Activated effector memory CD4-positive, alpha-beta T cell treated with Interleukin-2 at 50 U/mL for 16 hours (primary cell): ENCODE measurements around the gene KIF21B.

Experiments used
- DNase-seq: peaks from one replicate; pipeline ENCODE4 v3.0.0-alpha.2; 2020

KIF21B gene

DNA sequence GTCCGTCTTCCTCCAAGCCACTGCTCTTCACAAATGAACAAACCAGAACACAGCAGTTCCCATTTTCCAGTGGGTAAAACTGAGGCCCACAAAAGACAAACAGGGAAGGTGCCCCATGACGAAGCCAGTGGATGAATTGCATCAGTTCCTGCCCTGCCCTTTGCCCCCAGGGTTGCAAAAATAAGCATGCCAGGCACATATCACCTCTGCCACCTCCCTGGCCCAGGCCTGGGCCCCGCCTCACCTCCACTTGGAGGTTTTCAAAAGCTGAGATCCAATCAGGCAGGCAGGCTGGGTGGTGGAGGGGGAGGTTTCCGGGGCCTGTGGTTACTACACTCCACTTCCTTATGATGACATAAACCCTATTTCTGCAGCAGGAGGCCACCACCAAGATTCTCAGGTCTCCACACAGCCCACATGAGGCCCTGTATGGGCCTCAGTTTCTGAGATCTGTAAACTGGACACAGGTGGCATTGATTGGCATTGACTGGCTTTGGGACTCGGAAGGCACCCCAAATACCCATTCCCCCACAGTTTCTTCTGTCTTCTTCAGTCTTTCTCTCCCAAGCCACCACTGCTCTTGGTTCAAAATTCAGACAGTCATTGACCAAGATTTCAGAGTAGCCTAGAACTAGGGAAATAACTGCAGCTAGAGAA, 4.1 kb downstream of the KIF21B start:
- peak; percentile 91 for DNase-seq

DNA sequence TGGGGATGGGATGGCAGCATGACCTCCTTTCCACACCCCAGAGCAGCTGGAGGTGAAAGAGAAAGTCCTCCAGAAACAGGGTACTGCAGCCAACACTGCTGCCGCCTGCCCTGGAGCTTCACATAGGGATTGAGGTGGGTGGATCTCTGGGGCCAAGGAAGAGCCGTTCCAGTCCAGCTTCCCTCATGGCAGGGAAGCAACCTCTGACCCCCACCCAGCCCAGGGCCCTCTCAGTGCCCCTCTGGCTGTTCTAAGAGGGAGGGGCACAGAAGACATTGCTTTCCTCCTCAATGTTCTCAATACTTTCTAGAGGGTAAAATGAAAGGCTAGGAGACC, 5.7 kb downstream of the KIF21B start:
- DNase-seq, result no peak

DNA sequence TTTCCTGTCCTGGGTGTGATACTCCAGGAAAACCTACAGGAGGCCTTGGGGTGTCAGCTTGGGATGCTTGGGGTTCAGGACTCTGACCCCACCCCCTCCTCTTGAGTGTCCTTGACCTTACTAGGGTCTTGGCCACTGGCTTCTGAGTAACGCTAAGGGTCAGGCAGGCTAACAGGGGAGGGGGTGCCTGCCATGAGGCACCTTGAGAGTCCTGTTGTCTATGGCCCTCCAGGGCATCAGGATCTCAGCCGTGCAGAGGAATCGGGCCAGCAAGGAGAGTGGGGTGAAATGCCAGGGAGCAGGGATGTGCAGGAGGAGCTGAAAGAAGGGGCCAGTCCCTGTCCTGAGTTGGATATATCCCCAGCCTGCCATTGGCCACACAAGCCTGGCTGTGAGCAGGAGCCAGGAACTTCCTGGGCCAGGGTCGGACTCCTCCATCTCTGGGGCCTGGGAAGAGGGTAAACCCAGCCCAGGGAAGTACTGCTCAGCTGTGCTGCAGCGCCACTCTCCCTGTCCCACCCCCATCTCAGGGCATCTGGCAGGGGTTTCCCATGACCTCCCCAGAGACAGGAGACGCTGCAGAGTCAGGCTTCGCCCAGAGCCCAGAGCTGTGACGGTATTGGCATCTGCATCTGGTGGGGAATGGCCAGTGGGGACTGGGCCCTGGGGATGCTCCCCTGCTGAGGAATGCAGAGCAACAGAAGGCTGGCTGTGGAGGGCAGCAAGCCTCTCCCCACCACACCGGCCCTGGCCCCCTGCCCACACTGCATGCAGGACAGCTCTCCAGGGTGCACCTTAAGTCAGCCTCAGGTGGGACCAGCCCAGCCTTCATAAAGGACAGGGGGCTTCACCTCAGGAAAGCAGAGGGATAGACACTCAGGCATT, 6.3 kb downstream of the KIF21B start:
- no peak for DNase-seq

DNA sequence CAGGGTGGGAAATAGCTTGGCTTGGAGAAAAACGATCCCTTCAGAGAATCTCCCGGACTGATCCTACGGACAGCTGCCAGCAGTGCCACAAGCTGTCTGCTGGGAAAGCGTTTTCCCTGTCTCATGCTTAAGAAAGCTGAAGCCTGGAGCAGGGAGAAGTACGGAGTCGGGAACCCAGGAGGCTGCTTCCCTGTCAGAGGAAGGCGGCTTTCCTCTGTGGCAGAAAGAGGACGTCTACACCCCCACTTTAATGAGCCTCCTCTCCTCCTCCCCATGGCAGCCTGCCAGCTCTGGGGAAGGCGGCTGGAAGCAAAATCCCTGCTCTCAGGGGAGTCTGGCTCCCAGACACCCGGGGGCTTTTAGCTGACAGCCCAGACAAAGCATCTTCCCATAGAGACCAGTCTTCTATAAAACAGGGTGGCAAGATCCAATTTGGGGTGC, 7.3 kb downstream of the KIF21B start:
- DNase-seq, result no peak

DNA sequence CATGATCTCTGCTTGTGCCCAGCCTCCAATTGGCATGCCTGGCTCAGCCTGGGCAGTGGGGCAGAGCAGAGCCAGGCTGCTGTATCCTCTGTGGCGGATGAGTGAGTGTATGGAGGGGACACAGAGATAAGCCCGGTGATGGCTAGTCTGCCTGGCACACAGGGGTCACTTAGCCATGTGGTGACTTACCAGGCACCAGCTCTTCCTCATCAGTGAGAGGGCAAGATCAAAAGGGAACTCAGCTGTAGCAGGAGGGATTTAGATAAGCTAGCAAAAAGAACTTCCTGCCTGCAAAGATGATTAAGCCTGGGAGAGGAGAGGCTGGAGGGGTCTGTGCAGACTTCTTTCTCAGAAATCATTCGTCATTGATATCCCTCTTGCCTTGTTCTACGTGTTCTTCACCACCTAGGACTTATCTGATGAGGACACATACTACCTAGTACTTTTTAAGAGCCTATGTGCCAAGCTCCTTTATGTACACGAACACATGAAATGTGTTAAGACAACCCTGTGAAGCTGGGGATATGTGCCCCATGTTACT, 7.9 kb downstream of the KIF21B start:
- no peak for DNase-seq

DNA sequence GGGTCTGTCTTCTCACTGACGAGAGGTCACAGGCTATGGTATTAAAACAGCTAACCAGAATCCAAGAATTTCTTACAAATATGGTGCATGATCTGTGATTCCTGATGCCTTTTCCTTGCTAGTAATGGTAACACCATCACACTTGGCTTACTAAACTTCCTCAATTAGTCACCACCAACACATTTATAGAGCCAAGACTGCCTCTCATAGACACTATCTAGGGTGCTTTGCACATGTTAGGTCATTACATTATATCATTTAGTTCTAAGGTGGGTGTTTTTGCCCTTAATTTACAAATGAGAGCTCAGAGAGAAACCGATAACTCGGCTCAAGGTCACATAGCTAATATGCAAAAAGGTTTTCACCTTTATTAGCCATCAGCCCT, 8.7 kb downstream of the KIF21B start:
- DNase-seq, result no peak

DNA sequence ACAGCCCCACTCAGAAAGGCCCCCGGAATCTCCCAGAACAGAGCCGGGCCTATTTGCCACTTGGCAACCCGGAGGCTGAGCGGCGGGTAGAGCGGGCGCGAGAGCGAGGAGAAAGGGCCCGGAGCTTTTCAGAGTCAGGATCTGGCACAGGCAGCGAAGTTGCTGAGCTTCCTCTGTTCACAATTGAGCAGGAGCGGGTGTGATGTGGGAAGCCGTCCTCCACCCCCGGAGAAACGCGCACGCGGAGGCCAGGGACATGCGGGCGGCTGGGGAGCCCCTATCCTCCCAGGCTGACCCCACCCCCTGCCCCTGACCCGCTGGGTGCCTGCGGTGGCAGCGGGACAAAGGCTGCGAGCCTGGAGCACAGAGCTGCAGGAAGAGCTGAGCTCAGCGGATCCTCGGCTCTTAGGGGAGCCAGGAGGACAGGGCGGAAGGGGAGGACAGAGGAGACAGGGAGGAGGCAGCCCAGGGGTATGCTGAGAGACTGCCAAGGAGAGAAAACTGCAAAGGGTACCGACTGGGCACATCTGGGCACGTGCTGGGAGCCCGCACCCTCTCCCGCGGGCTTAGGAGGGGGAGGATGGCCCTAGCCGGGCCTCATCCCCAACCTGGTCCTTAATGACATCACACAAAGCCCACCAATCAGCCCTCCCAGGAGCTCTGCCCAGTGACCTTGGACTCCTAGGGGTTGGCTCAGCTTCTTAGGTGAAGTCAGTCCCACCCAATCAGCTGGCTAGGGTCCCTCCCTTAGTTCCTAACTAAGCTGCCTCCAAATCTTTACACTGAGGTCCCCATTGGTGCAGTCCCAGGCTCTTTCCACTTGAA, 9.3 kb downstream of the KIF21B start:
- no peak for DNase-seq

DNA sequence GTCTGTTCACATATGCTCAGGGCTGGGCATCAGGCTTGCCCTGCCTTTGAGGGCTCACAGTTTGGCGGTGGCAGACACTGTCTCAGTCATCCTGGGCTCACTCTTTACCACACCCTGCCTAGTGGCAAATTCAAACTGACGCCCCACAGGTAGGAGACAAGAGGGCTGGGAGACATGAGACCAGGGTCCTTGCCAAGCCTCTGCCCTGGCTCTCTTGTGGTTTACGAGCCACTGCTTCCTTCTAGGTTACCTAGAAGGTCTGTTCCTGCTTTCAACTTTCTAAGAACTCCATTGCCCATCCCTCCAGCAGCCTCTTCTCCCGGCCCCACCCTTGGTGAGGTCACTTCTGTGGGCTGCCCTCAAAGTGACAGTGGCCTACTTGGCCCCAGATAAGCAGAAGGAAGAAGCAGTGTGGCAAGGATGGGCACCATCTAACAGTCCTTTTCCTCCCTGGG, 10.5 kb downstream of the KIF21B start:
- no peak for DNase-seq

DNA sequence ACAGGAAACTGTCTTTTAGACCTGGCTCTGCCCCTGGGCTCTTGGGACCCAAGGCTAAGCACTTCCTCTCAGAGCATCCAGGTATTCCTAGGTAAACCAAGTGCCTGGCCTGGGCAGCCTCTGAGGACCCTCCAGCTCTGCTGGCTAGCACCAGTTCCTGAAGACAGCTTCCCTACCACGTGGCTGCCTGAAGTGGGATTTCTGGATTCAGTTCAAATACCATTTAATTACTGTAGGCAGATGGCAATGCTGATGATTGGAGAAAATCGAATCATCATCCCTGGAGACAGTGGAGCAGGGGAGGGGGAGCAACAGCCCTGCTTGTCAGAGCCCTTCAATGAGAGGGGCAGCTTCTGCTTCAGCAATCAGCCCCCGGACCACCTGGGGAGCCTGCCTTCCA, 11.9 kb downstream of the KIF21B start:
- DNase-seq, result no peak

DNA sequence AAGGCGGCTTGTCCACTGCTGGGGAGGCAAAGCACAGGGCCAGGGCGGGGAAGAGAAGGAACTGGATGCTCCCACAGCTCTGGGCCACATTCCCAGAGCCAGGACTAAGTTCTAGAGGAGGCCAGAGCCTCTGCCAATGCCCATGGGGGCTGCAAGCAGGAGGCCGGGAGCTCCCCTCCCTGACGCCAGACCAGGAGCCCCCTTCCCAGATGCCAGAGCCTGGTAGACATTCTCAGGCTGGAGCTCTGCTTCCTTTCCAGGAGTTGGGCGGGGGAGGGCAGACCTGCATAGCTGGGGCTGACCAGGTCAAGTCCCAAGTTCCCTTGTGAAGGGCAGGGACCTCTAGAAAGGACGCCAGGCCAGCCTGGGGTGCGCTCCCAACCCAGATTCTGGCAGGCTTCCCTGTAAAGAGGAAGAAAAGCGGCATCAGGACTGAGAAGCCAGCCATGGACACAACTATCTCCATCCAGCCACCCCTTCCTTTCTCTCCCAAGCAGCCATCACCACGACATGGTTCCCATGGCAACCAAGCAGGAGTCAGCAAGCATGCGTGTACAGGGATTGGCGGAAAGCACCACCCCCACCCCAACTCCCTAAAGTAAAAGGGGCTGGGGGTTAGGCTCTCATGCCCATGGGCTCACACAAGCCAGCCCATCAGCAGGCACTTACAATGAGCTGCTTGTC, 13.4 kb downstream of the KIF21B start:
- no peak for DNase-seq

DNA sequence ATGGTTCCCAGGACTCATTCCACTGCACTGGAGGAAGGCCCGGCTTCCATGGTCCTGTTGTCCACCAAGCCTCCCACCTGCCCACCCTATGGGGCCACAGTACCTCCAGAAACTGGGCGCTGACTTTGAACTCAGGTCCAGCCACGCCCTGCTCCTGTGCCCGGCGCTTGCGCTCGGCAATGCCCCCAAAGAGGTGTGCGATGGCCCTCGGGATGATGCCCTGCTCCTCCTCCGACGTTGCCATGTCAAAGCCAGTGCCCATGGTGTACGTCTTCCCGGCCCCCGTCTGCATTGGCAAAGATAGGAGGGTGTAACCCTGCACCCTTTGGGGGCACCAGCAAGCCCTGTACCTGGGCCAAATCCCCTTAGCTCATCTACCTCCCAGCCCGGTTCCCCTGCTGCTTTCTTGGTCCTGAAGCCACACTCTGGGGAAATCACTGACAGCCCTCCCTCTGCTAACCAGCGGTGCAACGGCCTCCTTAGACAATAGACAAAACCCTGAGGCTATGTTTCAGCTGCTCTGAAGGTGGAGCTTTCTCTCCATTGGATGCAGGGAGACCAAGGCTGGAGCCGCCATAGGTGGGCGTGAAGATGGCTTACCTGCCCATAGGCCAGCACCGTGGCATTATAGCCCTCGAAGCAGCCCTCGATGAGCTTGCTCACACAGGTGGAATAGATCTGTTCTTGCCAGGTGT, 14.7 kb downstream of the KIF21B start:
- DNase-seq, result no peak

DNA sequence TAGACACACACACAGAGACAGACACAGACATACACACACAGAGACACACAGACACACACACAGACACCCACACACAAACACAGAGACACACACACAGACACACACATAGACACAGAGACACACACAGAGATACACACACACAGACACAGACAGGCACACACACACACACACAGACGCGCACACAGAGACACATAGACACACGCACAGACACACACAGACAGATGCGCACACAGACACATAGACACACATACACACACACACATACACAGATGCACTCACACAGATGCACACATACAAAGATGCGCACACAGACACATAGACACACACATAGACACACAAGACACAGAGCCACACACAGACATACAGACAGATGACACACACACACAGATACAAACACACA, 16.0 kb downstream of the KIF21B start:
- DNase-seq, result no peak

DNA sequence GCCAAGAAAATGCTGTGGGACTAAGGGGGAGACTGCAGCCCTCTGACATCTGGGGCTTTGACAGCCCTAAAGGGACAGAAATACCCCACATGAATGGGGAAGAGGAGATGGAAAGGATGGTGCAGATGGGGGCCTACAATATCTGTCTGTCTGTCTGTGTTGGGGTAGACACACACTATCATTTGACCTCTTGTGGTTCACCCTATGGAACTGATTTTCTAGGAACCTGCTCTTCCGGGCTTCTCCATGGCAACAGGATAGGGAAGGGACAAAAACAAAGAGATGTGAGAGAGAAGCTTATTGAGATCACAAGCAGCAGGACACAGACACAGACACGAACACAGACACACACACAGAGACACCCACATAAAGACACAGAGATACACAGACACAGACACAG, 17.1 kb downstream of the KIF21B start:
- no peak for DNase-seq

DNA sequence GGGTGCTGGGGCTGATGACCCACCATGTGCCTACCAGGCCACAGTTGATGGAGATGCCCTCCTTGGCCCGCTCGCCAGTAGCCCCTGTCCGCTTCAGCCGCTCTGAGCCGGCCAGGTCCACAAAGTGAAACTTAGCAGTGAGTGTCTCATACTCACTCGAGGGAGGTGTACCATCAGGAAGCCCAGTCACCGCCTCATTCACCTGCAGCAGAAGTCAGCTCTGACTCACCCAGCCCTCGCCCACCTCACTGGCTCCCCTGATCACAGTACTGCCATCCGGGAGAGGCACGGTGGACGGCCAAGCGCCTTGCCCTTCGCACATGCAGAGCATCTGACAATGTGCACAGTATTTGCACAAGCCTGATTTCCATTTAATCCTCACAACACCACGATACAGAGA, 18.8 kb downstream of the KIF21B start:
- DNase-seq, result no peak

DNA sequence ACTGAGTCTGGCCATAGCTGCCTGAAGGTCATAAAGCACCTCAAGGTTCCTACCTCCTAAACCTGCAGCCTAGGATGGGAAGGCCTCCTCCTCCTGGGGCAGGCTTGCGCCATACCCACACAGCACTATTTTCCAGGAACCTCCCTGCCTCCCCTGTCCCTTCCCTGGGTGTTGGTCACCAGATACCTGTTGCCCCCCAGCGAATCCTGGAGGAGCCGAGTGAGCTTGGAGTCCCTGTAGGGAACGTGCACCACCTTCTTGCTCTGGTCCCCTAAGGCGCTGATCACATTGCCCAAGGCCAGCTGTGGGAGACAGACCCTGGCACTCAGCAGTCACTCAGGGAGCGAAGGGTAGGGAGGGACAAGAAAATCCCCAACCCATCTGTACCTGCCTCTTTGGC, 19.4 kb downstream of the KIF21B start:
- DNase-seq, result no peak

DNA sequence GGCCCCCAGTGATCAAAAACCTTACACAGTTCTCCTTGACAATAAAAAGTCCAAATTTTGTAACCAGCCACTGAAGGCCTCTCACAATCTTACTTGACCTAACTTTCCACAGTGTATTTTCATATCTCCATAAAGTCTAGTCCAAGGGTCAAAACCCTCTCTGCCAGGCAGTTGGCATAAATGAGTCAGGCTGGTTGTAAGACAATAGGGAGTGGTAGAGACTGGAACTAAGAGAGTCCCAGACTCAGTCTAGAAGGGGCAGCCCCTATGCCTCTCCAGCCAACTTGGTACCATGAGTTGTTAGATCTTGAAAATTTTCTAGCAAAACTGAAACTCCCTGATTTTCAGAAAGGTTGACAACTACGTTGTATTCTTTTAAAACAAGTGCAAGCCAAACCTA, 21.0 kb downstream of the KIF21B start:
- no peak for DNase-seq

DNA sequence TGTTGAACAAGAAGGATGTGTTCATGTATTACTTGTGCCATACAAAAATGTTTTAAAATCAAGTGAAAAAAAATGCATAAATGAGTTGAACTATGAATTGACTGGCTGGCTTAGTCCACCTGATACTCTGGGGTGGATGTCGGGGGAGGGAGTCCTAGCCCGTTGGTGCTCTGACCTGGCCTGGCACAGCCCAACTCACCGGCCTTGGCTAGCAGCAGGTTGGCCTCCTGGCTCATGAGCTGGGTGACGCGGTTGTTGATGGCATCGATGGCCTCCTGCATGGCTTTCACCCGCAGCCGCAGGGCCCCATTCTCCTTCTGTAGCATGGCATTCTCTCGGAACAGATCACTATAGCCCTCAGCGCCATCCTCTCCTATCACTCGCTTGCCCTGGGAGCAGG, 21.6 kb downstream of the KIF21B start:
- DNase-seq, result no peak

DNA sequence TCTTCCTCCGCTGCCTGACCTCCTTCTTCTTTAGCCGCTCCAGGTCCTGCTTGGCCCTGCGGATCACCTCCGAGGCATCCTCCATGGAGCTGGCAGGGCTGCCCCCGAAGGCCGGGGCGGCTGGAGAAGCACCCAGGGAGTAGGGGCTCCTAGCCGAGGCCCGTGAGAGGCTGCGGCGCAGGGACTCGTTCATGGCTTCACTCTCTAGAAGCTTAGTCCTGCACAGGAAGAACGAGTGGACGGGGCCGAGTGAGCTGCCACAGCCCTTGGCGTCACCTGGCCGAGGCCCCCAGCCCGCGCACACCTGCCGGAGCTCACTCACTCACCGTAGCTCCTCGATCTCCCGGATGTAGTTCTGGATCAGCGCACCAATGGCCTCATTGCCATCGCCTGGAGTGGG, 23.1 kb downstream of the KIF21B start:
- DNase-seq, result no peak

DNA sequence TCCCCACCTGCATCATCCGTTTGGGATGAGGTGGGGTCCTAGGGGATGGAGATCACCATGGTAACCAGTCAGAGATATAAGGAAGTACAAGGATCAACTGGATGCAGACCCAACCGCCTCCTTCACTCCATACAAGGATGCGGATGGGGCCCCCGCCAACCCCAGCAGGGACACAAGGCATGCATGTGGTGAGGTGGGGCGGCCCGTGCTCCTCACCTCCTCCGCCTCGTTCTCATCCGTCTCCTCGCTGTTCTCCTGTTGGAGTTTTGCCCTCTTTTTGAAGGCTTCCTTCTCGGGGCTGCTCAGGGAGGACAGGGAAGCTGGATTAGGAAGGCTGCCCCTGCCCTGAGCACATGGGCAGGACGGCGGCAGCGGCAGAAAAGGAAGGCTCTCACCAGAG, 23.8 kb downstream of the KIF21B start:
- DNase-seq, result no peak

DNA sequence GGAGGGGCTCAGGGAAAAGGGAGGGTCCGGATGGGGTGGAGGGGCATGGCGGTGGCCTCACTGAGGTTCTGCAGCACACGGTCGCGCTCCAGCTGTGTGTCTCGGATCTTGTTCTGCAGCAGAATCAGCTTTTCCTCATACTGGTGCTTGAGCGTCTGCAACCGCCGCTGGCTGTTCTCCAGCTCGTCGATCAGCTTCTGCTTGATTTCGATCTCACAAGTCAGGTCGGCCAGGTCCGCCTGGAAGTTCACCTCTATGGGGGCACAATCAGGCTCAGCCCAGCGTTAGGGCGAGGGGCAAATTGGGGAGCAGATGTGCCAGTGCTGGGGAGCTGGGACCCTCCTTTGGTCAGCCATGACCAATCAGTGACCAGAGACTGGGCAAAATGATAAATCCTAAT, 25.2 kb downstream of the KIF21B start:
- no peak for DNase-seq

DNA sequence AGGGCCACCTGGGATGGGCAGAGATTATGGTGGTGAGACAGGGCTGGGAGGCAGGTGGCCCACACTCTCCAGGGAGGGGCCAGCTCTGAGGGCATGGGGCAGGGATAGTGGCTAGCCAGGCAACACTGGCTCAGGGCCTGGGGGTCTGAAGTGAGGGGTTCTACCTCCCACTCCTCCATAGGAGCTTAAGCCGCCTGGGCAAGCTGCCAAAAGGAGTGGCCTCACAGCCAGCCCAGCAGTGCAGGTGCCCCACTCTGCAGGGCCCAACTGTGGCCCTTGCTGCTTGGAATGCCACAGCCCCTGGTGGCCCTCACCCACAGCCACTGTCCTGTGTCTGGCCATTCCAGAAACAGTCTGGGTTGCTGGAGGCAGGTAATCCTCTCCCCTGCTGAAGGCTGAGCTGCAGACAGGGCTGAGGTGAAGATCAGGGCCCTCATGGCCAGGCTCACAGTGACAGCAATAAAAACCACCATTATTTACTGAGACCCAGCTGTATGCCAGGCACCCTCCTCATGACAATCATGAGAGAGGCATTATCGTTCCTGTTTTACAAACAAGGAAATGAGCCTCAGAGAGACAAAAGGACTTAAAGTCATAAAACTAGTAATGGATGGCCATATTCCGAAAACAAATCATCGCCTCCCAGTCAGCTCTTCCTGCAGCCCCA, 31.0 kb downstream of the KIF21B start:
- DNase-seq, result no peak
